ENCODE data around the gene TPTE. TPM values are rescaled to one million over a fixed set of nuclear protein-coding genes. Genes with fewer than 3 reads are reported as not detected.
"Not testable (repeated sequence)": the region's sequence is repeated elsewhere in the genome, so short reads cannot be mapped to it uniquely, and the experiment has no call there.

TPTE gene
- total RNA-seq, 1 experiment from 2014 or later, result not detected

DNA sequence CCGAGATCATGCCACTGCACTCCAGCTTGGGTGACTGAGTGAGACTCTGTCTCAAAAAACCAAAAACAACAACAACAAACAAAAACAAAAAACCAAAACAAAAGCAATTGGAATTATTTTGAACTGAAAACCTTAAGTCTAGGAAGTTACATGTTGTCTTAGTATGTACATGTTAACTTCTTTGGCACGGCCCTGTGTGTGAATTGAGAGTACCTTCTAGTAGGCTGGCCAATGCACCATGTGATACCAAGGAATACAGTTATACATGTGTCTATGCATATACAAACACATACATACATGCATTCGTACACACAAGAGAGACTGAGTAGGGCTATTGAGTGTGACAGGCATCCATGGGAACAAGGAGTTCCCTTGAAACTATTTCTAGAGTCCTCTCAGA, 18.6 kb downstream of the TPTE start:
- ChIA-PET CTCF (no interaction called here), POLR2A (ENCODE audit: unreplicated experiment) (no interaction called here)
- Histone ChIP-seq H3K4me3 (ENCODE audit: low read length) (no peak overlapping the region), H3K79me2 (ENCODE audit: low read length) (no peaks in the 10 kb centered on the region), H2AFZ (ENCODE audit: low read length) (no peak overlapping the region), H3K9ac (ENCODE audit: low read length) (no peak overlapping the region), H3K4me1 (ENCODE audit: insufficient read depth, low read length) (no peaks in the 10 kb centered on the region), H3K4me2 (ENCODE audit: low read length) (no peak overlapping the region), H3F3A (ENCODE audit: low read length, unreplicated experiment) (no peaks in the 10 kb centered on the region), H4K20me1 (ENCODE audit: low read length) (no peaks in the 10 kb centered on the region), H3K9me3 (ENCODE audit: low read length) (peaks cover 34% of the 10 kb centered on the region), H3K27me3 (ENCODE audit: low read length) (no peaks in the 10 kb centered on the region), H3K9me2 (replicated peaks; ENCODE audit: low read length) (no peaks in the 10 kb centered on the region), H3K27ac (ENCODE audit: low read length) (no peak overlapping the region), H3K36me3 (ENCODE audit: low read depth, low read length) (no peaks in the 10 kb centered on the region)
- DNase-seq (no peak), ATAC-seq (no peak)
- intact Hi-C loops (cut with micrococcal nuclease), result no loop called here
- no TSS peak for BruUV-seq (replicated peaks)
- TF ChIP-seq EZH2 (IDR thresholded peaks at IDR 0.05; ENCODE audit: low read length, unreplicated experiment), result no peak
- TF ChIP-seq, protein P1, sequence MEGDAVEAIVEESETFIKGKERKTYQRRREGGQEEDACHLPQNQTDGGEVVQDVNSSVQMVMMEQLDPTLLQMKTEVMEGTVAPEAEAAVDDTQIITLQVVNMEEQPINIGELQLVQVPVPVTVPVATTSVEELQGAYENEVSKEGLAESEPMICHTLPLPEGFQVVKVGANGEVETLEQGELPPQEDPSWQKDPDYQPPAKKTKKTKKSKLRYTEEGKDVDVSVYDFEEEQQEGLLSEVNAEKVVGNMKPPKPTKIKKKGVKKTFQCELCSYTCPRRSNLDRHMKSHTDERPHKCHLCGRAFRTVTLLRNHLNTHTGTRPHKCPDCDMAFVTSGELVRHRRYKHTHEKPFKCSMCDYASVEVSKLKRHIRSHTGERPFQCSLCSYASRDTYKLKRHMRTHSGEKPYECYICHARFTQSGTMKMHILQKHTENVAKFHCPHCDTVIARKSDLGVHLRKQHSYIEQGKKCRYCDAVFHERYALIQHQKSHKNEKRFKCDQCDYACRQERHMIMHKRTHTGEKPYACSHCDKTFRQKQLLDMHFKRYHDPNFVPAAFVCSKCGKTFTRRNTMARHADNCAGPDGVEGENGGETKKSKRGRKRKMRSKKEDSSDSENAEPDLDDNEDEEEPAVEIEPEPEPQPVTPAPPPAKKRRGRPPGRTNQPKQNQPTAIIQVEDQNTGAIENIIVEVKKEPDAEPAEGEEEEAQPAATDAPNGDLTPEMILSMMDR (conservative IDR thresholded peaks at IDR 0.05; ENCODE audit: low read depth, low read length), result no peak
- no peak for TF ChIP-seq EZH2phosphoT487 (IDR thresholded peaks at IDR 0.05; ENCODE audit: borderline replicate concordance, low read length)

DNA sequence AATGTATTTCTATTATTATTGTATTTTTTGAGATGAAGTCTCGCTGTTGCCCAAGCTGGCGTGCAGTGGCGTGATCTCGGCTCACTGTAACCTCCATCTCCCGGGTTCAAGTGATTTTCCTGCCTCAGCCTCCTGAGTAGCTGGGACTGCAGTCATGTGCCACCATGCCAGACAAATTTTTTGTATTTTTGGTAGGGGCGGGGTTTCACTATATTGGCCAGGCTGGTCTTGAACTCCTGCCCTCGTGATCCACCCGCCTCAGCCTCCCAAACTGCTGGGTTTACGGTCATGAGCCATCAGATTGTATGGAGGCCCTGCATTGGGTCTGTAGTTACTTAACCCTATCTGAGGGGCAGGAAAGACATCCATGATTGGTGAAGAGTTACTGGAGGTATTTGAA, 23.0 kb downstream of the TPTE start:
- H3K9me2 ChIP-seq (replicated peaks; ENCODE audit: low read length); BruUV-seq (replicated peaks); H3K27ac ChIP-seq (ENCODE audit: low read length); H3K79me2 ChIP-seq (ENCODE audit: low read length); H3K9ac ChIP-seq (ENCODE audit: low read length); POLR2A ChIA-PET (ENCODE audit: unreplicated experiment); H3K4me1 ChIP-seq (ENCODE audit: insufficient read depth, low read length); H3K4me2 ChIP-seq (ENCODE audit: low read length); CTCF ChIA-PET; DNase-seq; H4K20me1 ChIP-seq (ENCODE audit: low read length); intact Hi-C loops (cut with micrococcal nuclease); H3F3A ChIP-seq (ENCODE audit: low read length, unreplicated experiment); ATAC-seq; H3K36me3 ChIP-seq (ENCODE audit: low read depth, low read length); H2AFZ ChIP-seq (ENCODE audit: low read length); H3K27me3 ChIP-seq (ENCODE audit: low read length); H3K4me3 ChIP-seq (ENCODE audit: low read length): not testable (repeated sequence)
- H3K9me3 ChIP-seq (ENCODE audit: low read length), result peaks cover 32% of the 10 kb centered on the region

DNA sequence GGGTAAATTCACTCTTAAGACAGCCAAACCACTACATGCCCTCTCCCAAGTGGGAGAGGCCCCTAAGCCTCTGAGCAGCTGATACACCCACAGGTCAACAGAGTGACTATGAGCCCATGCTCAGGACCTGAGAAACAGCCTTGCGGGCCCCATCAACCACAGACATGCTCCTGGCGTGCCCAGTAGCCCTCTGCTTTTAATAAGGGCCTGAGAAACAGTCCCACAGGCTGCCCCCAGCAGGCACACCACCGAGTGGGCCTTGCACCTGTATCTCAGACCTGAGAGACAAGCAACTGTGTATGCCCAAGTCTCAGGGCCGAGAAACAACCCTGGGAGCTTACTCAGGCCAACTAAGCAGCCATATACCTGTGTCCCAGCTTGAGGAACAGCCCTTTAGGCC, 26.5 kb downstream of the TPTE start:
- H3K4me3 ChIP-seq (ENCODE audit: low read length); H2AFZ ChIP-seq (ENCODE audit: low read length); H3K9ac ChIP-seq (ENCODE audit: low read length); H3K27me3 ChIP-seq (ENCODE audit: low read length); CTCF ChIA-PET; ATAC-seq; BruUV-seq (replicated peaks); H3K9me2 ChIP-seq (replicated peaks; ENCODE audit: low read length); H3K4me1 ChIP-seq (ENCODE audit: insufficient read depth, low read length); DNase-seq; H4K20me1 ChIP-seq (ENCODE audit: low read length); H3K36me3 ChIP-seq (ENCODE audit: low read depth, low read length); H3K27ac ChIP-seq (ENCODE audit: low read length); H3K4me2 ChIP-seq (ENCODE audit: low read length); intact Hi-C loops (cut with micrococcal nuclease); H3K79me2 ChIP-seq (ENCODE audit: low read length); POLR2A ChIA-PET (ENCODE audit: unreplicated experiment); H3F3A ChIP-seq (ENCODE audit: low read length, unreplicated experiment): not testable (repeated sequence)
- H3K9me3 ChIP-seq (ENCODE audit: low read length), result peaks cover 38% of the 10 kb centered on the region

DNA sequence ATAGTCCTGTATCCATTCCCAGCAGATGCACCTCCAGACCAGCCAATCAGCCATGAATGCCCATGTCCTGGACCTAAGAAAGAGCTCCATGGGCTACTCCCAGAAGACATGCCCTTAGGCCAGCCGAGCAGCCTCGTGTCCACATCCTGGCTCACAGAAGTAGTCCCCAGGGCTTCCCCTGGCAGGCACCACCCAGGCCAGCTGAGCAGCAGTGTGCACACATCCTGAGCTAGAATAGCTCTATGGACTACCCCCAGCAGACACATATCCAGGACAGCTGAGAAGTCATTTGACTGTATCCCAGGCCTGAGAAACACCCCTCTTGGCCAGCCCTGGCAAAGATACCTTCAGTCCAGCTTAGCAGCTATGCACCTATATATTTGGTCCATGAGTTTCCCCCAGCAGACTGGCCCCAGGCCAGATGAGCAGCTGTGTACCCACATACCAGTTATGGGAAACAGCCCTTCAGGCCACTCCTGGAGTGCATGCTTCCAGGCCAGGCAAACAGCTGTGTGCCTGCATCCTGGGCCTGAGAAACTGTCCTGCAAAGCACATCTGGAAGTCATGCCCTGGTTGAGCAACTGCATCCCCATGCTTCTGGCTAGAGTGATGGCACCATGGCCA, 27.1 kb downstream of the TPTE start:
- H3K4me1 ChIP-seq (ENCODE audit: insufficient read depth, low read length); POLR2A ChIA-PET (ENCODE audit: unreplicated experiment); DNase-seq; CTCF ChIA-PET; H3F3A ChIP-seq (ENCODE audit: low read length, unreplicated experiment); H3K27ac ChIP-seq (ENCODE audit: low read length); H3K4me3 ChIP-seq (ENCODE audit: low read length); H3K79me2 ChIP-seq (ENCODE audit: low read length); H3K36me3 ChIP-seq (ENCODE audit: low read depth, low read length); H3K4me2 ChIP-seq (ENCODE audit: low read length); H3K9ac ChIP-seq (ENCODE audit: low read length); ATAC-seq; H3K9me2 ChIP-seq (replicated peaks; ENCODE audit: low read length); H4K20me1 ChIP-seq (ENCODE audit: low read length); BruUV-seq (replicated peaks); intact Hi-C loops (cut with micrococcal nuclease); H2AFZ ChIP-seq (ENCODE audit: low read length); H3K27me3 ChIP-seq (ENCODE audit: low read length): not testable (repeated sequence)
- peaks cover 38% of the 10 kb centered on the region for H3K9me3 ChIP-seq (ENCODE audit: low read length)

DNA sequence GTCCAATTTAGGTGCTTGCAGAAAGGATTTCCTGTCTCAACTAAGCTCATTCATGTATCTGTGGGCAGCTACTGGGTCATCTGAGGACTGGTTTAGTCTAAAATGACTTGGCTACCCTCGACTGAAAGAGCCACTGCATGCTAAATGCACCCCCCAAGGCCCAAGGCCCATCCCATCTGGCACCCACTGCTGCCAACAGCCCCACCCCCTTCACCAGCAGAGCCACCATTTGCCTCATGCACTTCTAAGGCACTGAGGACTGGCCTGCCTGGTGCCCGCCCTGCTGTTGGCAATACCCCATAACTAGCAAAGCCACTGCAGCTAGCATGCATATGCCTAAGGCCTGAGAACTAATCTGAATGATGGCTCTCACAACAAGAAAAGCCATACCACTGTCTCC, 49.4 kb downstream of the TPTE start:
- POLR2A ChIA-PET (ENCODE audit: unreplicated experiment); H3K9ac ChIP-seq (ENCODE audit: low read length); CTCF ChIA-PET; H4K20me1 ChIP-seq (ENCODE audit: low read length); H3K27ac ChIP-seq (ENCODE audit: low read length); H3K36me3 ChIP-seq (ENCODE audit: low read depth, low read length); intact Hi-C loops (cut with micrococcal nuclease); H3K4me2 ChIP-seq (ENCODE audit: low read length); H3K27me3 ChIP-seq (ENCODE audit: low read length); DNase-seq; H3K4me1 ChIP-seq (ENCODE audit: insufficient read depth, low read length); H3K79me2 ChIP-seq (ENCODE audit: low read length); H3K4me3 ChIP-seq (ENCODE audit: low read length); H3F3A ChIP-seq (ENCODE audit: low read length, unreplicated experiment); ATAC-seq; H3K9me2 ChIP-seq (replicated peaks; ENCODE audit: low read length); H2AFZ ChIP-seq (ENCODE audit: low read length); BruUV-seq (replicated peaks): not testable (repeated sequence)
- H3K9me3 ChIP-seq (ENCODE audit: low read length), result peaks cover 51% of the 10 kb centered on the region

DNA sequence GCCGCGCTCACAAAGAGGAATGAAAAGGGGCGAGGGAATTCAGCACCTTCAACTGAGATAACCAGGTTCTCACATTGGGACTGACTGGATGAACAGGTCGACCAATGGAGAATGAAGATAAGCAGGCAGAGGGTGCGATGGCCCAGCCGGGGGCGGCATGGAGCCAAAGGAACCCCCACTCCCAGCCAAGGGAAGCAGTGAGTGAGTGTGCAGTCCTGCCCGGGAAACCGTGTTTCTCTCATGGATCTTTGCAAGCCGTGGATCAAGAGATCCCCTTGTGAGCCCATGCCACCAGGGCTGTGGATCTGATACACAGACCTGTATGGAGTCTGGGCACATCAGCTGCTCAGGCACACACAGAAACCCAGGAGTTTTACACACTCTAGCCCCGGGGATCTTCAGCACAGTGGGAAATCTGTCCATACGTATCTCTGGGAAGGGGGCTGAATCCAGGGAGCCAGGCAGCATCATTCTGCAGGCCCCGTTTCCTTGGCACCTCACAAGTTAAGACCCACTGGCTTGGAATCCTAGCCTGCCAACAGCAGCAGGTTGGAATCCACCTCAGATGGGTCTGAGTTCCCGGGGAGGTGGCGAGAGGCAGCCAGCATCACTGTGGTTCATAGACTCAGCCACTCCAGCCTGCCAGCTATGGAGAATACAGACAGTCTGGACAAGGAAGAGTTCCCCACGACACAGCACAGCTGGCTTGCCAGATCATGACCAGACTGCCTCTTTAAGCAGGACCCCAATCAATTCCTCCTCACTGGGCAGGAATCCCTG, 53.3 kb downstream of the TPTE start:
- POLR2A ChIA-PET (ENCODE audit: unreplicated experiment); H3K4me3 ChIP-seq (ENCODE audit: low read length); H3K27ac ChIP-seq (ENCODE audit: low read length); CTCF ChIA-PET; ATAC-seq; H3K36me3 ChIP-seq (ENCODE audit: low read depth, low read length); BruUV-seq (replicated peaks); H3K27me3 ChIP-seq (ENCODE audit: low read length); H4K20me1 ChIP-seq (ENCODE audit: low read length); H3K79me2 ChIP-seq (ENCODE audit: low read length); H3K4me1 ChIP-seq (ENCODE audit: insufficient read depth, low read length); DNase-seq; intact Hi-C loops (cut with micrococcal nuclease); H2AFZ ChIP-seq (ENCODE audit: low read length); H3K4me2 ChIP-seq (ENCODE audit: low read length); H3F3A ChIP-seq (ENCODE audit: low read length, unreplicated experiment); H3K9me2 ChIP-seq (replicated peaks; ENCODE audit: low read length); H3K9ac ChIP-seq (ENCODE audit: low read length): not testable (repeated sequence)
- H3K9me3 ChIP-seq (ENCODE audit: low read length), result peaks cover 37% of the 10 kb centered on the region
